ENCODE data around the gene SELENON.

SELENON gene

DNA sequence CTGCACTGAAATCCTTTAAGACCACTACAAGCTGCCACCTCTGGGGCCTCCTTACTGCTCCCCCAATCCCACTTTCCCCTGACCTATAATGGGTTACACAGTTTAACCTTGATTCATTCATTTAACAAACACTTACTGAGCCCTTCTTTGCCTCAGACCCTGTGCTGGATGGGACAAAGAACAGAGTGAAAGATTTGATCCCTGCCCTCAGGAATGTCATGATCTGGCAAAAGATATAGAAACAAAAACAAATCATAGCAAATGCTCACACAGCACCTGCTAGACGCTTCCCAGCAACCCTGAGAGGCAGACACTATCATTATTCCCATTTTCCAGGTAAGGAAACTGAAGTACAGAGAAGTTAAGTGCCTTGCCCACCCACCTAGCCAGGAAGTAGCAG, 66.3 kb downstream of the SELENON start:
- no peak for DNase-seq

DNA sequence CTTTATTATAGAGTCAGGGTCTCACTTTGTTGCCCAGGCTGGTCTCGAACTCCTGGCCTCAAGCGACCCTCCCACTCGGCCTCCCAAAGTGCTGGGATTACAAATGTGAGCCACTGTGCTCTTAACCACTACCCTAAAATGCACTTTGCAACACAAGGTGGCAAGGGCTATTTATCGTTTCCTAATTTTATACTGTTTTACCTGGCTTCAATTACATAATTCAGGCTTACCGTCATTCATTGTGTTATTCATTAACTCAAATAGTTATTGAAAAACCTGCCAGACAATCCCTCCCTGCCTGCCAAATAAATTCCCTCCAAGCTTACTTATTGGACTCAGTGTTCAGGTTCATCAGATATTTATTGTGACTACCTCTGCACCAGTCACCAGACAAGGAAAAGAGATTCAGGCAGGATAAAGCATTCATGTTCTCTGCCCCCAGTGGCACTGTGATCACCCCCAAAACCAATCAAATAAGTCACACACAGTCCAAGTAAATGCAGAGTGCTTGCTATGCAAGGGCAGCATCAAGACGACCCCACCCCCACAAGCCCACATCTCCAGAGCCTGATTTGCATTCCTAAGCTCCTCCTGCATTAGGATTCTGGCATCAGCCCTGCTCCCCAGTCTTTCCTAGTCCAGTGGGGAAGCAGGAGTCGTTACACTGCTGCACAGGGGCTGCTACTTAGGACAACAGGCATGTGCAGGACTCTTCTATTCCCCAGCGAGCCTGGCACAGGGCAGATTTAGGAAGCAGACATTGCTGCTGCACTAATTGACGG, 67.4 kb downstream of the SELENON start:
- DNase-seq: no peak
